Mucosa of rectum (tissue), 2 donors: ENCODE data around the gene KRTAP4-4.
"Not testable (repeated sequence)": the region's sequence is repeated elsewhere in the genome, so short reads cannot be mapped to it uniquely, and the experiment has no call there.

Experiments
- H3K27ac ChIP-seq, 2 donors: one replicate each; pipeline ENCODE4 v1.7.0; 2013; ENCODE audit warnings: inconsistent platforms in 2 of 2, low read depth in 2 of 2, low read length in 2 of 2
- H3K27me3 ChIP-seq, 2 donors: one replicate each; pipeline ENCODE4 v1.7.0; 2013; ENCODE audit warnings: low read length in 2 of 2; ENCODE audit not compliant: control insufficient read depth in 2 of 2, insufficient read depth in 2 of 2
- H3K36me3 ChIP-seq, 2 donors: one replicate each; pipeline ENCODE4 v1.7.0; 2013; ENCODE audit warnings: low read length in 2 of 2; ENCODE audit not compliant: control insufficient read depth in 2 of 2, insufficient read depth in 2 of 2
- H3K4me1 ChIP-seq, 2 donors: one replicate each; pipeline ENCODE4 v1.7.0; 2013; ENCODE audit warnings: low read length in 2 of 2, mild to moderate bottlenecking in 1 of 2; ENCODE audit not compliant: control insufficient read depth in 2 of 2, insufficient read depth in 2 of 2
- H3K4me3 ChIP-seq, 2 donors: one replicate each; pipeline ENCODE4 v1.7.0; 2013; ENCODE audit warnings: low read length in 2 of 2
- H3K9ac ChIP-seq, 2 donors: one replicate each; pipeline ENCODE4 v1.7.0; 2013; ENCODE audit warnings: low read length in 2 of 2, low read depth in 1 of 2, mild to moderate bottlenecking in 1 of 2
- H3K9me3 ChIP-seq, 2 donors: one replicate each; pipeline ENCODE4 v1.7.0; 2013; ENCODE audit warnings: low read length in 2 of 2; ENCODE audit not compliant: control insufficient read depth in 2 of 2
- donor health status: healthy.
- donor health status: Normal muscosa, but diverticular disease.

Gene KRTAP4-4

DNA sequence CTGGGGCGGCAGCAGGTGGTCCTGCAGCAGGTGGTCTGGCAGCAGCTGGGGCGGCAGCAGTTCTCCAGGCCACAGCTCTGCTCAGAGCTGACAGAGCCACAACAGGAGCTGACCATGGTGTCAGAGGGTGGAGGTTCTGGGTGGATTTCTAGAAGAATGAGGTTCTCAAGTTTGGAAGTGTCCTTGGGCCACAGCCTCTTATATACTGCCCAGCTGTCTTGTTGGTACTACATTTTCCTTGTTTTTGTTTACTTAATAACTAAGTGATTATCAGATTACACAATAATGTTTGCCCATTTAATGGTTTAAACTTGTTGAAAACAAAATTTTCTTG is 10.9 kb downstream of the KRTAP4-4 start, which contains the start of gene KRTAP4-5:
Gene KRTAP4-5, minus strand, starts transcription at position 174 of the 334 bp plus-strand sequence. Its CDS starts 58 bp downstream, at position 116.
- H3K4me3 ChIP-seq, result no peak within 1 kb of the TSS
- H3K9me3 ChIP-seq, result no peaks in the 10 kb centered on the region
- H3K27me3 ChIP-seq, result peaks cover 2 to 3% of the 10 kb centered on the region in 2 donors
- H3K9ac ChIP-seq, result no peak within 1 kb of the TSS
- no peaks in the 10 kb centered on the region for H3K36me3 ChIP-seq
- H3K4me1 ChIP-seq, result no peaks in the 10 kb centered on the region
- no peak within 1 kb of the TSS for H3K27ac ChIP-seq

- not testable (repeated sequence) for H3K9me3 ChIP-seq, H3K4me1 ChIP-seq, H3K4me3 ChIP-seq, H3K27me3 ChIP-seq, H3K9ac ChIP-seq, H3K36me3 ChIP-seq, H3K27ac ChIP-seq
Measured at GRCh38 chr17:41148971-41149651, 11.4 kb downstream of the KRTAP4-4 start.

GRCh38 chr17:41147531-41148204 is 12.9 kb downstream of the KRTAP4-4 start:
- H3K4me3 ChIP-seq, result no peak overlapping the region
- no peak overlapping the region for H3K27ac ChIP-seq
- H3K9me3 ChIP-seq, result no peaks in the 10 kb centered on the region
- H3K27me3 ChIP-seq, result peaks cover 0 to 3% of the 10 kb centered on the region in 2 donors
- no peaks in the 10 kb centered on the region for H3K4me1 ChIP-seq
- no peaks in the 10 kb centered on the region for H3K36me3 ChIP-seq
- H3K9ac ChIP-seq, result no peak overlapping the region

DNA sequence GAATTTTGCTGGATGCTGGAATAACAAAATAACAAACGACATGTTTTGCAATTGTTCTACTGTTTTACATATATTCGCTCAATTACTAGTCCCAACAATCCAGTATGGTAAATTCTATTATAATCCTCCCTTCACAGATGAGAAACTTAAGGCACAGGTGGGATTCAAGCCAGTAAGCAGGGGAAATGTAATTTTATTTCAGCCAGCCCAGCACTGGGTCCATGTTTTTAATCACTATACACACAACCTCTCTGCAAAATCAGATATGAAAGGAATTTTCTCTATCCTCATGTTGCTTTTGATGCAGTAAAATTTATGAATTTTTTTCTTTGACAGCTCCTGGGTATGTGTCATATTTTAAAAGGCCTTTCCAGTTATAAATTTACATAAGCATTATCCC is 15.3 kb downstream of the KRTAP4-4 start:
- Histone ChIP-seq H3K4me3 (no peak overlapping the region), H3K4me1 (no peaks in the 10 kb centered on the region), H3K27ac (no peak overlapping the region), H3K27me3 (no peaks in the 10 kb centered on the region), H3K36me3 (no peaks in the 10 kb centered on the region), H3K9ac (no peak overlapping the region), H3K9me3 (no peaks in the 10 kb centered on the region)

- Histone ChIP-seq H3K9me3 (no peaks in the 10 kb centered on the region), H3K36me3 (no peaks in the 10 kb centered on the region), H3K27me3 (no peaks in the 10 kb centered on the region), H3K4me1 (no peaks in the 10 kb centered on the region), H3K9ac (no peak overlapping the region), H3K27ac (no peak overlapping the region), H3K4me3 (no peak overlapping the region)
Measured at GRCh38 chr17:41144846-41145245, 15.7 kb downstream of the KRTAP4-4 start.

GRCh38 chr17:41141361-41141760 is 19.2 kb downstream of the KRTAP4-4 start:
- no peaks in the 10 kb centered on the region for H3K9me3 ChIP-seq
- no peaks in the 10 kb centered on the region for H3K27me3 ChIP-seq
- H3K27ac ChIP-seq, result no peak overlapping the region

GRCh38 chr17:41140360-41141131 is 20.0 kb downstream of the KRTAP4-4 start, which contains the start of gene KRTAP4-6:
TSS of gene KRTAP4-6 (minus strand) at chr17:41140544. CDS start at chr17:41140487, 57 bp downstream.
- H3K27ac ChIP-seq, result no peak within 1 kb of the TSS
- no peak within 1 kb of the TSS for H3K4me3 ChIP-seq
- no peaks in the 10 kb centered on the region for H3K9me3 ChIP-seq
- no peak within 1 kb of the TSS for H3K9ac ChIP-seq
- H3K4me1 ChIP-seq, result no peaks in the 10 kb centered on the region
- H3K27me3 ChIP-seq, result no peaks in the 10 kb centered on the region
- H3K36me3 ChIP-seq, result no peaks in the 10 kb centered on the region

More at GRCh38 chr17:41141361-41141760, 19.2 kb downstream of the KRTAP4-4 start:
- Histone ChIP-seq H3K4me1 (no peaks in the 10 kb centered on the region), H3K4me3 (no peak overlapping the region), H3K9ac (no peak overlapping the region), H3K36me3 (no peaks in the 10 kb centered on the region)

GRCh38 chr17:41139865-41140264 is 20.7 kb downstream of the KRTAP4-4 start:
- not testable (repeated sequence) for H3K4me3 ChIP-seq, H3K27ac ChIP-seq, H3K36me3 ChIP-seq, H3K4me1 ChIP-seq, H3K9ac ChIP-seq, H3K27me3 ChIP-seq, H3K9me3 ChIP-seq

- H3K4me1 ChIP-seq, result no peaks in the 10 kb centered on the region
- no peak overlapping the region for H3K4me3 ChIP-seq
- no peak overlapping the region for H3K9ac ChIP-seq
- no peaks in the 10 kb centered on the region for H3K27me3 ChIP-seq
- no peak overlapping the region for H3K27ac ChIP-seq
- no peaks in the 10 kb centered on the region for H3K9me3 ChIP-seq
- no peaks in the 10 kb centered on the region for H3K36me3 ChIP-seq
Measured at GRCh38 chr17:41133880-41134735, 26.4 kb downstream of the KRTAP4-4 start.
